GM23248 (cell line): ENCODE results near the gene PLCH2.

Experiments
- EZH2 ChIP-seq: fragments of 200-600 bp; sonication (generic); IDR thresholded peaks from 2 replicates; pipeline ENCODE4 v1.6.1; 2018; ENCODE audit warnings: antibody characterized with exemption, mild to moderate bottlenecking; ENCODE audit not compliant: insufficient read depth, poor library complexity, severe bottlenecking
- EZH2phosphoT487 ChIP-seq: fragments of 200-600 bp; sonication (generic); IDR thresholded peaks from 2 replicates; pipeline ENCODE4 v1.6.1; 2018; ENCODE audit warnings: antibody characterized with exemption, moderate library complexity, mild to moderate bottlenecking, low read depth; ENCODE audit not compliant: insufficient read depth

DNA sequence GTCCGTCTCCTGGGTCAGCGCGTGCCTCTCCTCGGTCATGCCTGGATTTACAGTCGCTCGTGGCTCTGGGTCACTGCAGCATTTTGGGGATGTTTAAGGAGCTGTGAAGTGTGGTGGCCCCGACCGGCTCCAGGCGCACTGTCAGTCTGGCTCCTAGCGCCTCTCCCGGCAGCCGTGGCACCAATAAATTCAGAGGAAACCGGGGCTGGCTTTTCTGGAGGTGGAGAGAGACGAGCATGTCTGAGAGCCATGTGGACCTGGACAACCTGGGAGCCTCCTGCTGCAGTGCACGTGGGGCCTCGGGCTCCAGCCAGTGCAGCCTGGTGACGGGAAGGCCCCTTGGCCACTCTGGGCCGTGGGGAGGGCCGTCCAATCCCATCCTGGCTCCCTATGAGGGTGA, 17.1 kb downstream of the PLCH2 start:
- TF ChIP-seq EZH2 (no peak), EZH2phosphoT487 (no peak)
